Hepatocyte (in vitro differentiated cells): ENCODE measurements around the gene PAX5.

Experiments
- EZH2phosphoT487 ChIP-seq: fragments of 200-600 bp; sonication (generic); IDR thresholded peaks from one replicate; pipeline ENCODE4 v1.6.1; 2018; ENCODE audit warnings: antibody characterized with exemption, mild to moderate bottlenecking, low read depth, moderate library complexity; ENCODE audit not compliant: unreplicated experiment, severe bottlenecking
- TF ChIP-seq, protein P1 (sequence below): fragments of 200-600 bp; sonication (generic); IDR thresholded peaks from 2 replicates; pipeline ENCODE4 v1.5.1; 2016; ENCODE audit warnings: antibody characterized with exemption, mild to moderate bottlenecking; ENCODE audit not compliant: poor library complexity

GRCh38 chr9:37056046-37056920 lies 22.2 kb upstream of the PAX5 start:
- TF ChIP-seq, protein P1, sequence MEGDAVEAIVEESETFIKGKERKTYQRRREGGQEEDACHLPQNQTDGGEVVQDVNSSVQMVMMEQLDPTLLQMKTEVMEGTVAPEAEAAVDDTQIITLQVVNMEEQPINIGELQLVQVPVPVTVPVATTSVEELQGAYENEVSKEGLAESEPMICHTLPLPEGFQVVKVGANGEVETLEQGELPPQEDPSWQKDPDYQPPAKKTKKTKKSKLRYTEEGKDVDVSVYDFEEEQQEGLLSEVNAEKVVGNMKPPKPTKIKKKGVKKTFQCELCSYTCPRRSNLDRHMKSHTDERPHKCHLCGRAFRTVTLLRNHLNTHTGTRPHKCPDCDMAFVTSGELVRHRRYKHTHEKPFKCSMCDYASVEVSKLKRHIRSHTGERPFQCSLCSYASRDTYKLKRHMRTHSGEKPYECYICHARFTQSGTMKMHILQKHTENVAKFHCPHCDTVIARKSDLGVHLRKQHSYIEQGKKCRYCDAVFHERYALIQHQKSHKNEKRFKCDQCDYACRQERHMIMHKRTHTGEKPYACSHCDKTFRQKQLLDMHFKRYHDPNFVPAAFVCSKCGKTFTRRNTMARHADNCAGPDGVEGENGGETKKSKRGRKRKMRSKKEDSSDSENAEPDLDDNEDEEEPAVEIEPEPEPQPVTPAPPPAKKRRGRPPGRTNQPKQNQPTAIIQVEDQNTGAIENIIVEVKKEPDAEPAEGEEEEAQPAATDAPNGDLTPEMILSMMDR: no peak
- no peak for TF ChIP-seq EZH2phosphoT487
